ENCODE measurements around the gene SMURF2.
A peak's percentile ranks its signal among the peaks of the same experiment; 100 is the strongest.
"Not testable (repeated sequence)": the region's sequence is repeated elsewhere in the genome, so short reads cannot be mapped to it uniquely, and the experiment has no call there.

SMURF2 gene

GRCh38 chr17:64630309-64631223 lies 31.5 kb downstream of the SMURF2 start:
- no peak for DNase-seq

GRCh38 chr17:64628641-64629040 lies 33.5 kb downstream of the SMURF2 start:
- DNase-seq, result no peak

- DNase-seq, result no peak
These were observed 34.3 kb downstream of the SMURF2 start for GRCh38 chr17:64627797-64628196.

GRCh38 chr17:64626827-64627226 lies 35.3 kb downstream of the SMURF2 start:
- DNase-seq, result no peak

- DNase-seq, result no peak
These were observed 36.6 kb downstream of the SMURF2 start for GRCh38 chr17:64625541-64625940.

GRCh38 chr17:64622931-64623654 lies 39.0 kb downstream of the SMURF2 start:
- DNase-seq, result peak; percentile 90

GRCh38 chr17:64621772-64622171 lies 40.3 kb downstream of the SMURF2 start:
- no peak for DNase-seq

GRCh38 chr17:64618848-64619247 lies 43.3 kb downstream of the SMURF2 start:
- DNase-seq, result no peak

GRCh38 chr17:64617125-64617780 lies 44.9 kb downstream of the SMURF2 start:
- peak; percentile 38 for DNase-seq

- DNase-seq, result peak; percentile 91
These were observed 47.0 kb downstream of the SMURF2 start for GRCh38 chr17:64615028-64615677.

- DNase-seq, result peak; percentile 61
These were observed 47.7 kb downstream of the SMURF2 start for GRCh38 chr17:64614266-64615027.

- no peak for DNase-seq
These were observed 50.7 kb downstream of the SMURF2 start for GRCh38 chr17:64611369-64611768.

- DNase-seq, result not testable (repeated sequence)
These were observed 51.9 kb downstream of the SMURF2 start for GRCh38 chr17:64610244-64610643.

- DNase-seq, result peak; percentile 60
These were observed 53.5 kb downstream of the SMURF2 start for GRCh38 chr17:64608571-64608981.

GRCh38 chr17:64607862-64608565 lies 54.1 kb downstream of the SMURF2 start:
- no peak for DNase-seq

- not testable (repeated sequence) for DNase-seq
These were observed 57.6 kb downstream of the SMURF2 start for GRCh38 chr17:64604532-64604931.

GRCh38 chr17:64603987-64604386 lies 58.1 kb downstream of the SMURF2 start:
- DNase-seq, result no peak

- no peak for DNase-seq
These were observed 62.3 kb downstream of the SMURF2 start for GRCh38 chr17:64599827-64600226.

- DNase-seq, result no peak
These were observed 62.9 kb downstream of the SMURF2 start for GRCh38 chr17:64599187-64599676.

- DNase-seq, result no peak
These were observed 63.4 kb downstream of the SMURF2 start for GRCh38 chr17:64598672-64599071.

- no peak for DNase-seq
These were observed 65.1 kb downstream of the SMURF2 start for GRCh38 chr17:64596988-64597387.

Measured in fibroblast of skin of back (primary cell).